Measurements from ENCODE around the gene CLDN6.

CLDN6 gene

GRCh38 chr16:3009568-3010390, 8.2 kb downstream of the CLDN6 start:
- Histone ChIP-seq H3K9ac (ENCODE audit: insufficient read length, low read depth) (peak overlapping the region; percentile 79), H3K36me3 (ENCODE audit: insufficient read depth, insufficient read length, low read length) (peaks cover 15% of the 10 kb centered on the region), H3K4me3 (ENCODE audit: insufficient read length, low read depth) (peak overlapping the region; percentile 36), H3K4me1 (ENCODE audit: insufficient read depth, insufficient read length) (peaks cover 42% of the 10 kb centered on the region), H3K27me3 (ENCODE audit: insufficient read depth, insufficient read length) (peaks cover 33% of the 10 kb centered on the region), H3K9me3 (ENCODE audit: insufficient read depth, low read length) (no peaks in the 10 kb centered on the region)
- TF ChIP-seq YY1 (IDR thresholded peaks at IDR 0.05; ENCODE audit: insufficient read depth, insufficient read length) (no peak), SUZ12 (IDR thresholded peaks at IDR 0.05; ENCODE audit: extremely low read depth, insufficient read depth, insufficient read length) (no peak), ZNF274 (IDR thresholded peaks at IDR 0.05; ENCODE audit: low read depth, low read length) (no peak)
- no peak for DNase-seq (ENCODE audit: low read depth, low spot score)

GRCh38 chr16:3008690-3009037, 9.3 kb downstream of the CLDN6 start:
- H3K4me3 ChIP-seq (ENCODE audit: insufficient read length, low read depth), result peak overlapping the region; percentile 27
- peaks cover 34% of the 10 kb centered on the region for H3K4me1 ChIP-seq (ENCODE audit: insufficient read depth, insufficient read length)
- peaks cover 4% of the 10 kb centered on the region for H3K36me3 ChIP-seq (ENCODE audit: insufficient read depth, insufficient read length, low read length)
- H3K27me3 ChIP-seq (ENCODE audit: insufficient read depth, insufficient read length), result peaks cover 33% of the 10 kb centered on the region
- no peak for DNase-seq (ENCODE audit: low read depth, low spot score)
- peak overlapping the region; percentile 26 for H3K9ac ChIP-seq (ENCODE audit: insufficient read length, low read depth)
- TF ChIP-seq SUZ12 (IDR thresholded peaks at IDR 0.05; ENCODE audit: extremely low read depth, insufficient read depth, insufficient read length) (no peak), YY1 (IDR thresholded peaks at IDR 0.05; ENCODE audit: insufficient read depth, insufficient read length) (no peak), ZNF274 (IDR thresholded peaks at IDR 0.05; ENCODE audit: low read depth, low read length) (no peak)
- H3K9me3 ChIP-seq (ENCODE audit: insufficient read depth, low read length), result no peaks in the 10 kb centered on the region

- Histone ChIP-seq H3K9ac (ENCODE audit: insufficient read length, low read depth) (peak overlapping the region; percentile 92), H3K27me3 (ENCODE audit: insufficient read depth, insufficient read length) (peaks cover 28% of the 10 kb centered on the region), H3K36me3 (ENCODE audit: insufficient read depth, insufficient read length, low read length) (no peaks in the 10 kb centered on the region), H3K4me1 (ENCODE audit: insufficient read depth, insufficient read length) (peaks cover 29% of the 10 kb centered on the region), H3K9me3 (ENCODE audit: insufficient read depth, low read length) (no peaks in the 10 kb centered on the region), H3K4me3 (ENCODE audit: insufficient read length, low read depth) (peak overlapping the region; percentile 50)
- peak; percentile 99 for DNase-seq (ENCODE audit: low read depth, low spot score)
- TF ChIP-seq SUZ12 (IDR thresholded peaks at IDR 0.05; ENCODE audit: extremely low read depth, insufficient read depth, insufficient read length), result no peak
- no peak for TF ChIP-seq YY1 (IDR thresholded peaks at IDR 0.05; ENCODE audit: insufficient read depth, insufficient read length)
- no peak for TF ChIP-seq ZNF274 (IDR thresholded peaks at IDR 0.05; ENCODE audit: low read depth, low read length)
These were observed 9.9 kb downstream of the CLDN6 start for GRCh38 chr16:3007957-3008689.

GRCh38 chr16:3007059-3007956, 10.7 kb downstream of the CLDN6 start:
- no peak for DNase-seq (ENCODE audit: low read depth, low spot score)
- Histone ChIP-seq H3K9ac (ENCODE audit: insufficient read length, low read depth) (peak overlapping the region; percentile 92), H3K27me3 (ENCODE audit: insufficient read depth, insufficient read length) (peaks cover 22% of the 10 kb centered on the region), H3K4me3 (ENCODE audit: insufficient read length, low read depth) (peak overlapping the region; percentile 50), H3K36me3 (ENCODE audit: insufficient read depth, insufficient read length, low read length) (no peaks in the 10 kb centered on the region), H3K9me3 (ENCODE audit: insufficient read depth, low read length) (no peaks in the 10 kb centered on the region), H3K4me1 (ENCODE audit: insufficient read depth, insufficient read length) (peaks cover 25% of the 10 kb centered on the region)
- no peak for TF ChIP-seq ZNF274 (IDR thresholded peaks at IDR 0.05; ENCODE audit: low read depth, low read length)
- no peak for TF ChIP-seq YY1 (IDR thresholded peaks at IDR 0.05; ENCODE audit: insufficient read depth, insufficient read length)
- no peak for TF ChIP-seq SUZ12 (IDR thresholded peaks at IDR 0.05; ENCODE audit: extremely low read depth, insufficient read depth, insufficient read length)

- TF ChIP-seq SUZ12 (IDR thresholded peaks at IDR 0.05; ENCODE audit: extremely low read depth, insufficient read depth, insufficient read length), result no peak
- TF ChIP-seq YY1 (IDR thresholded peaks at IDR 0.05; ENCODE audit: insufficient read depth, insufficient read length), result no peak
- no peak for TF ChIP-seq ZNF274 (IDR thresholded peaks at IDR 0.05; ENCODE audit: low read depth, low read length)
- Histone ChIP-seq H3K4me3 (ENCODE audit: insufficient read length, low read depth) (peak overlapping the region; percentile 17), H3K9ac (ENCODE audit: insufficient read length, low read depth) (peak overlapping the region; percentile 47), H3K27me3 (ENCODE audit: insufficient read depth, insufficient read length) (peaks cover 13% of the 10 kb centered on the region), H3K36me3 (ENCODE audit: insufficient read depth, insufficient read length, low read length) (no peaks in the 10 kb centered on the region), H3K4me1 (ENCODE audit: insufficient read depth, insufficient read length) (peaks cover 32% of the 10 kb centered on the region), H3K9me3 (ENCODE audit: insufficient read depth, low read length) (no peaks in the 10 kb centered on the region)
- DNase-seq (ENCODE audit: low read depth, low spot score), result no peak
These were observed 13.2 kb downstream of the CLDN6 start for GRCh38 chr16:3004781-3005284.

GRCh38 chr16:3004319-3004718, 13.7 kb downstream of the CLDN6 start:
- Histone ChIP-seq H3K27me3 (ENCODE audit: insufficient read depth, insufficient read length) (peaks cover 13% of the 10 kb centered on the region), H3K36me3 (ENCODE audit: insufficient read depth, insufficient read length, low read length) (no peaks in the 10 kb centered on the region), H3K4me1 (ENCODE audit: insufficient read depth, insufficient read length) (peaks cover 35% of the 10 kb centered on the region), H3K9me3 (ENCODE audit: insufficient read depth, low read length) (no peaks in the 10 kb centered on the region), H3K4me3 (ENCODE audit: insufficient read length, low read depth) (peak overlapping the region; percentile 10), H3K9ac (ENCODE audit: insufficient read length, low read depth) (no peak overlapping the region)
- TF ChIP-seq YY1 (IDR thresholded peaks at IDR 0.05; ENCODE audit: insufficient read depth, insufficient read length) (no peak), ZNF274 (IDR thresholded peaks at IDR 0.05; ENCODE audit: low read depth, low read length) (no peak), SUZ12 (IDR thresholded peaks at IDR 0.05; ENCODE audit: extremely low read depth, insufficient read depth, insufficient read length) (no peak)
- no peak for DNase-seq (ENCODE audit: low read depth, low spot score)

All from NT2/D1 (cell line).